K562 (cell line): ENCODE data around the gene HAUS1. TPM values are rescaled to one million over a fixed set of nuclear protein-coding genes. Genes with fewer than 3 reads are reported as not detected.
A peak's percentile ranks its signal among the peaks of the same experiment; 100 is the strongest.

Source experiments
- ARID1B ChIP-seq: fragments of 450-650 bp; IDR thresholded peaks from 2 replicates; pipeline ENCODE4 v1.6.1; 2016; ENCODE audit warnings: antibody characterized with exemption, mild to moderate bottlenecking, inconsistent platforms
- ARID3A ChIP-seq: IDR thresholded peaks from 2 replicates; pipeline ENCODE4 v1.6.1; 2012; ENCODE audit warnings: low read depth, low read length, improper control_type of control experiment, borderline replicate concordance
- CREB3 ChIP-seq: fragments of 450-650 bp; conservative IDR thresholded peaks from 2 replicates; pipeline ENCODE4 v1.6.1; 2016; ENCODE audit warnings: missing genetic modification characterization, low read depth, mild to moderate bottlenecking, missing compliant biosample characterization, moderate library complexity
- DACH1 ChIP-seq: fragments of 450-650 bp; IDR thresholded peaks from 2 replicates; pipeline ENCODE4 v1.6.1; 2018; ENCODE audit not compliant: partially characterized antibody
- DMBX1 ChIP-seq: fragments of 250-450 bp; sonication (Bioruptor Pico); IDR thresholded peaks from 2 replicates; pipeline ENCODE4 v1.8.0; 2022; ENCODE audit warnings: inconsistent platforms, mild to moderate bottlenecking, moderate library complexity, borderline replicate concordance
- EP300 ChIP-seq: IDR thresholded peaks from 2 replicates; pipeline ENCODE4 v1.6.1; 2012; ENCODE audit warnings: low read length, improper control_type of control experiment
- HDAC2 ChIP-seq: fragments of 450-650 bp; IDR thresholded peaks from 2 replicates; pipeline ENCODE4 v1.6.1; 2016; ENCODE audit warnings: mild to moderate bottlenecking
- MTA1 ChIP-seq: fragments of 450-650 bp; IDR thresholded peaks from 2 replicates; pipeline ENCODE4 v1.6.1; 2017; ENCODE audit warnings: borderline replicate concordance
- NCOA4 ChIP-seq: fragments of 450-650 bp; IDR thresholded peaks from 2 replicates; pipeline ENCODE4 v1.6.1; 2018; ENCODE audit warnings: mild to moderate bottlenecking; ENCODE audit not compliant: partially characterized antibody
- PML ChIP-seq: IDR thresholded peaks from 2 replicates; pipeline ENCODE4 v1.6.1; 2012; ENCODE audit warnings: low read length, inconsistent platforms
- STAT6 ChIP-seq: sonication (generic); formaldehyde crosslinking; IDR thresholded peaks from 2 replicates; pipeline ENCODE4 v1.8.1; 2023; ENCODE audit warnings: mild to moderate bottlenecking, missing genetic modification reagents
- TRIM28 ChIP-seq: fragments of 450-650 bp; IDR thresholded peaks from 2 replicates; pipeline ENCODE4 v1.6.1; 2017
- UBTF ChIP-seq, 2 experiments: IDR thresholded peaks; 2 replicates each; pipeline ENCODE4 v1.6.1; 2012; ENCODE audit warnings: improper control_type of control experiment in 2 of 2, low read depth in 2 of 2, low read length in 2 of 2, borderline replicate concordance in 1 of 2
- ZBTB17 ChIP-seq: fragments of 450-650 bp; formaldehyde crosslinking; IDR thresholded peaks from 2 replicates; pipeline ENCODE4 v1.4.0; 2020; ENCODE audit warnings: mild to moderate bottlenecking
- ZBTB7A ChIP-seq: IDR thresholded peaks from 2 replicates; pipeline ENCODE4 v1.6.1; 2011; ENCODE audit warnings: low read depth, mild to moderate bottlenecking, low read length, moderate library complexity, borderline replicate concordance; ENCODE audit not compliant: control insufficient read depth
- ZNF24 ChIP-seq: fragments of 450-650 bp; IDR thresholded peaks from 2 replicates; pipeline ENCODE4 v1.6.1; 2016
- ZNF311 ChIP-seq: fragments of 250-450 bp; sonication (Bioruptor Pico); IDR thresholded peaks from 2 replicates; pipeline ENCODE4 v1.4.0; 2020; ENCODE audit warnings: mild to moderate bottlenecking, moderate library complexity
- ZNF695 ChIP-seq: fragments of 450-650 bp; formaldehyde crosslinking; IDR thresholded peaks from 2 replicates; pipeline ENCODE4 v1.4.0; 2020; ENCODE audit warnings: mild to moderate bottlenecking, moderate library complexity
- polyA plus RNA-seq, 8 experiments: library from polyadenylated mRNA; depleted of rRNA in 4 of 8; stranded (reverse) in 5 of 8; unstranded in 3 of 8; fragments of >200 nt; fragmentation: Nextera tagmentation in 2 of 8; fragmentation: Illumina TruSeq in 1 of 8; extraction: Ambion mirVana in 2 of 8; extraction: Trizol in 1 of 8; gene quantifications; 2 replicates each; pipeline versions ENCODE4 v1.2.1 to v1.2.3, GENCODE V29; 2011 to 2014; ENCODE audit warnings: inconsistent platforms in 1 of 8, missing spikeins in 1 of 8
- total RNA-seq, 7 experiments: library from RNA; depleted of rRNA in 6 of 7; stranded (reverse); fragments of >200 nt in 6 of 7; fragmentation: Illumina TruSeq in 2 of 7; extraction: Trizol in 2 of 7; gene quantifications; 2 replicates each; pipeline versions ENCODE4 v1.2.1 to v1.2.3, GENCODE V29; 2011 to 2021; ENCODE audit warnings: low replicate concordance in 1 of 7
- TF ChIP-seq, protein P1 (sequence below), 2 experiments: fragments of 250-450 bp in 1 of 2; fragments of 450-650 bp in 1 of 2; sonication (Bioruptor Pico) in 1 of 2; IDR thresholded peaks; 2 replicates each; pipeline versions ENCODE4 v1.6.1 to v1.8.0; 2016 to 2021; ENCODE audit warnings: mild to moderate bottlenecking in 2 of 2, moderate library complexity in 2 of 2, missing compliant biosample characterization in 1 of 2, missing genetic modification characterization in 1 of 2

Gene HAUS1
- total and polyA plus RNA-seq, 9 of the 15 experiments (the other 6 are each of a cell fraction or from before 2014, with no cell fraction given) = 45.6 to 135 (median 76.3) TPM

GRCh38 chr18:46152808-46153617 is 48.8 kb downstream of the HAUS1 start (continued):
- TF ChIP-seq CREB3 (tag) (peak; percentile 86), HDAC2 (peak; percentile 89), ZNF311 (CRISPR knock-in tag) (peak; percentile 85; the same call in 1 of the 2 replicates), MTA1 (peak; percentile 68; the same call in 1 of the 2 replicates), NCOA4 (peak; percentile 83), PML (peak; percentile 98), ZBTB17 (CRISPR knock-in tag) (0 out of 2 replicates have a peak, but pooled peaks have one; percentile 63), ARID3A (0 out of 2 replicates have a peak, but pooled peaks have one; percentile 10), EP300 (peak; percentile 95), ARID1B (peak; percentile 99), ZNF695 (CRISPR knock-in tag) (no peak), TRIM28 (peak; percentile 58; the same call in 1 of the 2 replicates), DACH1 (peak; percentile 58), STAT6 (no peak), DMBX1 (CRISPR knock-in tag) (peak; percentile 98), ZNF24 (peak; percentile 79), ZBTB7A (peak; percentile 66; the same call in 1 of the 2 replicates), UBTF (IDR thresholded peaks at IDR 0.05; ENCODE audit: borderline replicate concordance in 1 of 2, low read depth in 2 of 2, low read length in 2 of 2) (0 out of 4 replicates have a peak, but pooled peaks of 1 of the 2 experiments have one; percentile 28)
- TF ChIP-seq, protein P1, sequence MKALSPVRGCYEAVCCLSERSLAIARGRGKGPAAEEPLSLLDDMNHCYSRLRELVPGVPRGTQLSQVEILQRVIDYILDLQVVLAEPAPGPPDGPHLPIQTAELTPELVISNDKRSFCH (CRISPR knock-in tag; IDR thresholded peaks at IDR 0.05) = no peak
- TF ChIP-seq, protein P1 (tag; IDR thresholded peaks at IDR 0.05) = peak; percentile 94
